ENCODE data around the gene KCNH1.

DNA sequence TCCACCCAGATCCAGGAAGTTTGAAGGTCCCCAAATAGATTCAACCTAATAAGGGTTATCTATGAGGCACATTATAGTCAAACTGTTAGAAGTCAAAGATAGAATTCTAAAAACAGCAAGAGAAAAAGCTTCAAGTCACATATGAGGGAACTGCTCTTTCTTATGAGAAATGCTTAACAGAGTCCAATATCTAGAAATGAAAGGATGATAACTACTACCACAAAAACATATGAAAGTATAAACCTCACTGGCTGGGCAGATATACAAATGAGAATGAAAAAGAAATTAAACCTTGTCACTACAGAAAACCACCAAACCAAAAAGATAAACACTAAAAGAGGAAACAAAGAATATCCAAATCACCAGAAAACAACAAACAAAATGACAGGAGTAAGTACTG lies 201.8 kb downstream of the KCNH1 start:
- TF ChIP-seq TCF7L2 (IDR thresholded peaks at IDR 0.05; ENCODE audit: borderline replicate concordance, low read depth, low read length) (no peak), GLI2 (tag by site-specific recombination; IDR thresholded peaks at IDR 0.05; ENCODE audit: borderline replicate concordance, low read depth) (no peak), REPIN1 (tag by site-specific recombination; IDR thresholded peaks at IDR 0.05; ENCODE audit: low read depth) (no peak)

All from HEK293 (cell line).